Keratinocyte (primary cell): ENCODE results near the gene TEAD3. TPM values are rescaled to one million over a fixed set of nuclear protein-coding genes. Genes with fewer than 3 reads are reported as not detected.

Source experiments
- DNase-seq: peaks from one replicate; pipeline ENCODE4 v3.0.0-alpha.2; 2011; ENCODE audit warnings: low read depth, missing footprints, low spot score
- FAIRE-seq: peaks from 2 replicates; lab custom pipeline; 2011; peaks lifted over from hg19 to GRCh38; lab: Jason Lieb, UNC
- H2AFZ ChIP-seq: 2 replicates; pipeline ENCODE4 v1.6.0; 2012; ENCODE audit warnings: low read length, control low read depth, inconsistent platforms; ENCODE audit not compliant: control insufficient read depth
- H3K27ac ChIP-seq: 2 replicates; pipeline ENCODE4 v1.5.1; 2011; ENCODE audit warnings: low read length; ENCODE audit not compliant: control insufficient read depth, insufficient read depth
- H3K27me3 ChIP-seq: 3 replicates; pipeline ENCODE4 v1.6.0; 2011; ENCODE audit warnings: low read length; ENCODE audit not compliant: control insufficient read depth, insufficient read depth; ENCODE audit errors: extremely low read depth
- H3K36me3 ChIP-seq, 2 experiments: 2 replicates in 1 of 2; 3 replicates in 1 of 2; pipeline ENCODE4 v1.5.1; 2011; ENCODE audit warnings: low read length in 2 of 2, mild to moderate bottlenecking in 1 of 2; ENCODE audit not compliant: control insufficient read depth in 2 of 2, insufficient read depth in 2 of 2; ENCODE audit errors: extremely low read depth in 1 of 2
- H3K4me1 ChIP-seq: 3 replicates; pipeline ENCODE4 v1.5.1; 2011; ENCODE audit warnings: low read length; ENCODE audit not compliant: control insufficient read depth, insufficient read depth; ENCODE audit errors: extremely low read depth
- H3K4me2 ChIP-seq: 3 replicates; pipeline ENCODE4 v1.6.0; 2011; ENCODE audit warnings: low read depth, low read length; ENCODE audit not compliant: control insufficient read depth, insufficient read depth; ENCODE audit errors: extremely low read depth
- H3K4me3 ChIP-seq, 3 experiments: fragments of 200-600 bp in 1 of 3; sonication (generic) in 1 of 3; 2 replicates in 2 of 3; 3 replicates in 1 of 3; pipeline ENCODE4 v1.5.1; 2011 to 2016; ENCODE audit warnings: low read length in 3 of 3, mild to moderate bottlenecking in 3 of 3, control low read depth in 2 of 3, inconsistent platforms in 1 of 3, low read depth in 1 of 3, mixed read lengths in 1 of 3, mixed run types in 1 of 3, moderate library complexity in 1 of 3; ENCODE audit not compliant: control insufficient read depth in 2 of 3, insufficient read depth in 2 of 3; ENCODE audit errors: extremely low read depth in 1 of 3
- H3K79me2 ChIP-seq: 2 replicates; pipeline ENCODE4 v1.6.0; 2012; ENCODE audit warnings: low read length; ENCODE audit not compliant: control insufficient read depth, insufficient read depth
- H3K9ac ChIP-seq: 3 replicates; pipeline ENCODE4 v1.6.0; 2011; ENCODE audit warnings: low read length; ENCODE audit not compliant: control insufficient read depth, insufficient read depth; ENCODE audit errors: extremely low read depth
- H3K9me1 ChIP-seq: 3 replicates; pipeline ENCODE4 v1.6.0; 2011; ENCODE audit warnings: low read length; ENCODE audit not compliant: control insufficient read depth, insufficient read depth; ENCODE audit errors: extremely low read depth
- H3K9me3 ChIP-seq: 2 replicates; pipeline ENCODE4 v1.5.1; 2012; ENCODE audit warnings: low read depth, low read length; ENCODE audit not compliant: control insufficient read depth
- H4K20me1 ChIP-seq: 3 replicates; pipeline ENCODE4 v1.6.0; 2011; ENCODE audit warnings: low read length; ENCODE audit not compliant: control insufficient read depth, insufficient read depth; ENCODE audit errors: extremely low read depth
- CTCF ChIP-seq, 3 experiments: IDR thresholded peaks in 1 of 3; conservative IDR thresholded peaks in 1 of 3; optimal IDR thresholded peaks in 1 of 3; 2 replicates in 2 of 3; 3 replicates in 1 of 3; pipeline versions ENCODE3 to v1.5.1; 2011; ENCODE audit warnings: low read length in 3 of 3, mild to moderate bottlenecking in 3 of 3, moderate library complexity in 2 of 3, control low read depth in 1 of 3, inconsistent platforms in 1 of 3; ENCODE audit not compliant: insufficient read depth in 2 of 3; ENCODE audit errors: extremely low read depth in 1 of 3
- EZH2 ChIP-seq: IDR thresholded peaks from one replicate; pipeline ENCODE4 v1.6.1; 2012; ENCODE audit warnings: inconsistent platforms, mild to moderate bottlenecking, low read length, moderate library complexity
- dilution Hi-C: fragments of 300-500 bp; cut with MboI; formaldehyde crosslinking; loops from one replicate; pipeline ENCODE4 v1.7.0; 2020; ENCODE audit warnings: low sequenced_read_pairs; ENCODE audit not compliant: extremely low pct_ligation_motif_present
- polyA plus RNA-seq, 5 experiments: library from polyadenylated mRNA; depleted of rRNA in 3 of 5; stranded (reverse) in 3 of 5; stranded (forward) in 1 of 5; unstranded in 1 of 5; fragments of >200 nt; gene quantifications; 1 replicate in 1 of 5; 2 replicates in 3 of 5; 3 replicates in 1 of 5; pipeline versions ENCODE4 v1.2.1 to v1.2.3, GENCODE V29; 2011 to 2012; ENCODE audit warnings: missing spikeins in 2 of 5, low read depth in 1 of 5, low replicate concordance in 1 of 5

Gene TEAD3
- polyA plus RNA-seq, 1 donor (not counting 4 experiments of a cell fraction or from before 2014, with no cell fraction given) = 5.7 TPM

DNA sequence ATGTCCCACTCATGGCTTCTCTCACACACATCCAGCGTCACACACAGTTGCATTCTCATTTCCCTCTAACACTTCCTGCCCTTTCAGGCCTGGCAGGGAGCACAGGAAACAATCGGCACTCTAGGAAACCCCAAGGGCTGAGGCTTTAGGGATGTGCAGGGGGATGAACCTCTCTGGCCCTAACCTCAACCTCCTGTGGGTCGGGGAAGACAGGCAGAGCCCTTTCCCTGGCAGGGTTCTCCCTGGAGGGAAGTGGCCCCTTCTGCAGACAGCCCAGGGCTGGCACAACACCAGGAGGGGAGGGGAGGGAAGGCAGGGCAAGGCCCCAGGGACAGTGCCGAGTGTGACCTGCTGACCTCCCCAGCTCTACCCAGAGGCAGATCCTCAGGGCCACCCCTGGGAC lies 2.7 kb downstream of the TEAD3 start:
- Histone ChIP-seq H3K9ac (peak overlapping the region; percentile 8), H2AFZ (no peak overlapping the region), H4K20me1 (no peaks in the 10 kb centered on the region), H3K4me1 (peaks cover 55% of the 10 kb centered on the region), H3K9me3 (no peaks in the 10 kb centered on the region), H3K27ac (no peak overlapping the region), H3K79me2 (peaks cover 46% of the 10 kb centered on the region), H3K36me3 (peaks cover 2 to 7% of the 10 kb centered on the region in 2 experiments), H3K27me3 (no peaks in the 10 kb centered on the region), H3K4me3 (peak overlapping the region in 2 of 3 experiments; percentile 3 to 19), H3K9me1 (no peaks in the 10 kb centered on the region), H3K4me2 (peak overlapping the region; percentile 53)
- dilution Hi-C loops = no loop called here
- peak; percentile 26 for FAIRE-seq
- DNase-seq = no peak
- no peak for TF ChIP-seq CTCF (optimal IDR thresholded peaks at IDR 0.05 in 1 of 3, IDR thresholded peaks at IDR 0.05 in 1 of 3, conservative IDR thresholded peaks at IDR 0.05 in 1 of 3; ENCODE audit: extremely low read depth in 1 of 3, insufficient read depth in 2 of 3, low read length in 3 of 3)
- no peak for TF ChIP-seq EZH2

DNA sequence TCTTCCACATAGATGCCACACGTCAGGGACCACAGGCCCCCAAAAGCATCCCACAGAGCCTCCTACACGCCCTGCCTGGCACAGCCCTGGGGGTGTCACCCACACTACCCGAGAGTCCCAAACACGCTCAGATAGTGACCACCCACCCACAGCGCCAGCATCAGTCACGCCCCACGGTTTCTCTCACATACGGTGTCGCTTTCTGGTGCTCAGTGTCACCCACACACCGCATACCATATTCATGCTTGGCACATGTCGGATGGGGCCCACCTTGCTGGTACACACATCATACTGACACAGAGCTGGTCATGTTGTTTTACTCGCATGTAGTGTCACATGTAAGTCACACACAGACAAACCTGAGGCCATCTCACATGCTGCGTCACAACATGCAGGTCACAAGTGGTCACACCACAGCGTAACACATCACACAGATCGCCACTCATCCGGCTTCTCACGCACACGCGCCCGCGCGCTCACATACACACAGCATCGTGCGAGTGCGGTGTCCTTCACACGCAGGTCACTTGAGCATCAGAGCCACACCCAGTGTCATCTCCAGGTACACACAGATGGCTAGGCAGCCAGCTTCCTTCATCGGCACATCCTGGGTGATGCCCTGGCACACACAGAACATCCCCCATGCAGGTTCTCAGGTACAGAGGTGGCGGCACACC lies 3.4 kb downstream of the TEAD3 start:
- Histone ChIP-seq H3K36me3 (peaks cover 2 to 7% of the 10 kb centered on the region in 2 experiments), H3K9me3 (no peaks in the 10 kb centered on the region), H3K79me2 (peaks cover 46% of the 10 kb centered on the region), H3K4me2 (peak overlapping the region; percentile 53), H3K27ac (no peak overlapping the region), H2AFZ (no peak overlapping the region), H3K9ac (no peak overlapping the region), H3K4me3 (no peak overlapping the region), H3K4me1 (peaks cover 61% of the 10 kb centered on the region), H4K20me1 (no peaks in the 10 kb centered on the region), H3K9me1 (no peaks in the 10 kb centered on the region), H3K27me3 (no peaks in the 10 kb centered on the region)
- no peak for DNase-seq
- dilution Hi-C loops = no loop called here
- TF ChIP-seq EZH2 = no peak
- TF ChIP-seq CTCF (optimal IDR thresholded peaks at IDR 0.05 in 1 of 3, IDR thresholded peaks at IDR 0.05 in 1 of 3, conservative IDR thresholded peaks at IDR 0.05 in 1 of 3; ENCODE audit: extremely low read depth in 1 of 3, insufficient read depth in 2 of 3, low read length in 3 of 3) = no peak
- no peak for FAIRE-seq
